NT2/D1 (cell line): ENCODE results near the gene PRSS36.

Source experiments
- SUZ12 ChIP-seq: IDR thresholded peaks from 2 replicates; pipeline ENCODE4 v1.6.1; 2011; ENCODE audit not compliant: insufficient read length, insufficient read depth; ENCODE audit errors: extremely low read depth
- ZNF274 ChIP-seq: IDR thresholded peaks from 2 replicates; pipeline ENCODE4 v1.6.1; 2011; ENCODE audit warnings: mild to moderate bottlenecking, low read depth, low read length

- no peak for TF ChIP-seq SUZ12
- TF ChIP-seq ZNF274: no peak
Measured at GRCh38 chr16:31187808-31188189, 37.9 kb upstream of the PRSS36 start.
